GM12892 (cell line): Measurements from ENCODE around the gene STPG3.

Source experiments
- DNase-seq: peaks from one replicate; pipeline ENCODE4 v3.0.0; 2011; ENCODE audit not compliant: insufficient read length
- FAIRE-seq: peaks from 2 replicates; lab custom pipeline; 2011; peaks lifted over from hg19 to GRCh38; lab: Jason Lieb, UNC
- POLR2A ChIP-seq: IDR thresholded peaks from 2 replicates; pipeline ENCODE4 v1.6.1; 2011; ENCODE audit warnings: low read depth, low read length, control low read depth
- POLR2AphosphoS5 ChIP-seq: IDR thresholded peaks from 2 replicates; pipeline ENCODE4 v1.6.1; 2011; ENCODE audit warnings: low read depth, low read length, control low read depth
- TAF1 ChIP-seq: IDR thresholded peaks from 2 replicates; pipeline ENCODE4 v1.6.1; 2011; ENCODE audit warnings: low read depth, mild to moderate bottlenecking, control low read depth, low read length, borderline replicate concordance

STPG3 gene

GRCh38 chr9:137300567-137301080, 49.5 kb downstream of the STPG3 start:
- FAIRE-seq: peak; percentile 73
- TF ChIP-seq POLR2A (no peak), POLR2AphosphoS5 (no peak), TAF1 (no peak)
- no peak for DNase-seq

GRCh38 chr9:137301081-137301947, 50.2 kb downstream of the STPG3 start:
- FAIRE-seq (peak; percentile 91), DNase-seq (no peak)
- no peak for TF ChIP-seq POLR2AphosphoS5
- TF ChIP-seq TAF1: no peak
- TF ChIP-seq POLR2A: no peak

GRCh38 chr9:137302118-137302448, 51.0 kb downstream of the STPG3 start, which contains the start of gene NRARP:
Gene NRARP, minus strand, starts transcription at chr9:137302271. Its CDS starts 343 bp downstream, at chr9:137301928.
- DNase-seq: peak; percentile 90
- peak; percentile 90 for TF ChIP-seq POLR2A
- peak; percentile 52; the same call in 1 of the 2 replicates for TF ChIP-seq POLR2AphosphoS5
- TF ChIP-seq TAF1: peak; percentile 39; the same call in 1 of the 2 replicates
- peak; percentile 80 for FAIRE-seq

- peak; percentile 91 for DNase-seq
- peak; percentile 30 for FAIRE-seq
- TF ChIP-seq TAF1 (no peak), POLR2A (no peak), POLR2AphosphoS5 (no peak)
These were observed 51.5 kb downstream of the STPG3 start for GRCh38 chr9:137302449-137303150.
